Brain pericyte (primary cell): ENCODE measurements around the gene MYOM1.
"Not testable (repeated sequence)": the region's sequence is repeated elsewhere in the genome, so short reads cannot be mapped to it uniquely, and the experiment has no call there.

Source experiments
- DNase-seq: peaks from one replicate; pipeline ENCODE4 v3.0.0-alpha.2; 2012; ENCODE audit warnings: low read depth, low spot score

MYOM1 gene

GRCh38 chr18:3058328-3059191 lies 161.2 kb downstream of the MYOM1 start:
- DNase-seq = no peak

- no peak for DNase-seq
These were observed 162.2 kb downstream of the MYOM1 start for GRCh38 chr18:3057526-3057925.

- no peak for DNase-seq
These were observed 163.5 kb downstream of the MYOM1 start for GRCh38 chr18:3056311-3056710.

GRCh38 chr18:3055816-3056215 lies 164.0 kb downstream of the MYOM1 start:
- no peak for DNase-seq

- DNase-seq = no peak
These were observed 164.5 kb downstream of the MYOM1 start for GRCh38 chr18:3055186-3055728.

- DNase-seq = no peak
These were observed 165.0 kb downstream of the MYOM1 start for GRCh38 chr18:3054780-3055179.

- no peak for DNase-seq
These were observed 165.6 kb downstream of the MYOM1 start for GRCh38 chr18:3054214-3054613.

GRCh38 chr18:3053081-3053480 lies 166.7 kb downstream of the MYOM1 start:
- DNase-seq = no peak

- no peak for DNase-seq
These were observed 167.4 kb downstream of the MYOM1 start for GRCh38 chr18:3052411-3052758.

- DNase-seq = no peak
These were observed 167.9 kb downstream of the MYOM1 start for GRCh38 chr18:3051718-3052410.

GRCh38 chr18:3049897-3050454 lies 169.8 kb downstream of the MYOM1 start:
- not testable (repeated sequence) for DNase-seq

- DNase-seq = no peak
These were observed 170.9 kb downstream of the MYOM1 start for GRCh38 chr18:3048820-3049349.

GRCh38 chr18:3048121-3048520 lies 171.6 kb downstream of the MYOM1 start:
- no peak for DNase-seq

GRCh38 chr18:3046216-3046808 lies 173.5 kb downstream of the MYOM1 start:
- no peak for DNase-seq

- DNase-seq = no peak
These were observed 174.7 kb downstream of the MYOM1 start for GRCh38 chr18:3044931-3045698.

GRCh38 chr18:3042379-3042778 lies 177.4 kb downstream of the MYOM1 start:
- DNase-seq = no peak

GRCh38 chr18:3041843-3042242 lies 177.9 kb downstream of the MYOM1 start:
- no peak for DNase-seq

GRCh38 chr18:3040881-3041280 lies 178.9 kb downstream of the MYOM1 start:
- DNase-seq = no peak

GRCh38 chr18:3040173-3040572 lies 179.6 kb downstream of the MYOM1 start:
- DNase-seq = no peak

- no peak for DNase-seq
These were observed 182.3 kb downstream of the MYOM1 start for GRCh38 chr18:3037423-3037915.

- DNase-seq = no peak
These were observed 183.7 kb downstream of the MYOM1 start for GRCh38 chr18:3036108-3036507.
